GM23338 (cell line): ENCODE data around the gene XPR1. TPM values are rescaled to one million over a fixed set of nuclear protein-coding genes. Genes with fewer than 3 reads are reported as not detected.

Source experiments
- ATAC-seq: fragments of 200-7000 bp; cut with Tn5 transposase; 3 replicates; pipeline ENCODE4 v1.9.1; 2020
- DNase-seq: peaks from one replicate; pipeline ENCODE4 v3.0.0-alpha.2; 2015; ENCODE audit warnings: low spot score
- H2AFZ ChIP-seq: fragments of 200-600 bp; sonication (generic); 2 replicates; pipeline ENCODE4 v1.8.0; 2016; ENCODE audit warnings: antibody characterized with exemption, mild to moderate bottlenecking, moderate library complexity
- H3F3A ChIP-seq: fragments of 200-600 bp; sonication (generic); replicated peaks from 2 replicates; pipeline ENCODE4 v1.8.0; 2017; ENCODE audit warnings: antibody characterized with exemption, mixed run types, low read depth
- H3K27ac ChIP-seq: fragments of 200-600 bp; sonication (generic); 2 replicates; pipeline ENCODE4 v1.6.1; 2016; ENCODE audit warnings: low read depth
- H3K27me3 ChIP-seq: fragments of 200-600 bp; sonication (generic); 2 replicates; pipeline ENCODE4 v1.8.0; 2016; ENCODE audit warnings: mild to moderate bottlenecking, mixed run types, moderate library complexity; ENCODE audit not compliant: insufficient read depth
- H3K36me3 ChIP-seq: fragments of 200-600 bp; sonication (generic); 2 replicates; pipeline ENCODE4 v1.8.0; 2016; ENCODE audit warnings: mild to moderate bottlenecking; ENCODE audit not compliant: insufficient read depth
- H3K4me1 ChIP-seq: fragments of 200-600 bp; sonication (generic); 2 replicates; pipeline ENCODE4 v1.8.0; 2016; ENCODE audit warnings: mild to moderate bottlenecking, moderate library complexity; ENCODE audit not compliant: insufficient read depth
- H3K4me2 ChIP-seq: fragments of 200-600 bp; sonication (generic); 2 replicates; pipeline ENCODE4 v1.7.1; 2017; ENCODE audit warnings: mixed run types
- H3K4me3 ChIP-seq: fragments of 200-600 bp; sonication (generic); 2 replicates; pipeline ENCODE4 v1.6.1; 2016; ENCODE audit warnings: mixed run types
- H3K79me2 ChIP-seq: fragments of 200-600 bp; sonication (generic); replicated peaks from 2 replicates; pipeline ENCODE4 v1.8.0; 2017; ENCODE audit warnings: mild to moderate bottlenecking; ENCODE audit not compliant: insufficient read depth
- H3K9me2 ChIP-seq: fragments of 200-600 bp; sonication (generic); 2 replicates; pipeline ENCODE4 v1.8.0; 2017; ENCODE audit not compliant: insufficient read depth
- H4K20me1 ChIP-seq: fragments of 200-600 bp; sonication (generic); replicated peaks from 2 replicates; pipeline ENCODE4 v1.8.0; 2017; ENCODE audit warnings: mild to moderate bottlenecking; ENCODE audit not compliant: insufficient read depth
- H3K27ac Mint-ChIP-seq: 2 replicates; pipeline ENCODE4 v1.8.0; 2020; ENCODE audit warnings: inconsistent platforms, mild to moderate bottlenecking, moderate library complexity, mixed read lengths
- H3K27me3 Mint-ChIP-seq: 3 replicates; pipeline ENCODE4 v1.8.0; 2022; ENCODE audit warnings: low read depth, mild to moderate bottlenecking, moderate library complexity, mixed read lengths, inconsistent platforms; ENCODE audit not compliant: insufficient read depth, poor library complexity
- H3K36me3 Mint-ChIP-seq: 3 replicates; pipeline ENCODE4 v1.8.0; 2021; ENCODE audit warnings: low read depth, mild to moderate bottlenecking, inconsistent platforms, moderate library complexity, mixed read lengths
- H3K4me1 Mint-ChIP-seq: 3 replicates; pipeline ENCODE4 v1.8.0; 2020; ENCODE audit warnings: mild to moderate bottlenecking, inconsistent platforms, mixed read lengths
- H3K4me3 Mint-ChIP-seq: 3 replicates; pipeline ENCODE4 v1.8.0; 2021; ENCODE audit warnings: moderate library complexity, mild to moderate bottlenecking, inconsistent platforms, mixed read lengths
- H3K9me3 Mint-ChIP-seq: 3 replicates; pipeline ENCODE4 v1.8.0; 2020; ENCODE audit warnings: moderate library complexity, mild to moderate bottlenecking, inconsistent platforms, mixed read lengths
- CREB1 ChIP-seq: fragments of 250-450 bp; sonication (Bioruptor Pico); IDR thresholded peaks from 2 replicates; pipeline ENCODE4 v1.5.0; 2020; ENCODE audit warnings: low read depth, mild to moderate bottlenecking, moderate library complexity
- EZH2 ChIP-seq: fragments of 200-600 bp; sonication (generic); IDR thresholded peaks from one replicate; pipeline ENCODE4 v1.8.0; 2017; ENCODE audit warnings: antibody characterized with exemption, mild to moderate bottlenecking, low read depth; ENCODE audit not compliant: unreplicated experiment
- EZH2phosphoT487 ChIP-seq: fragments of 200-600 bp; sonication (generic); IDR thresholded peaks from one replicate; pipeline ENCODE4 v1.8.1; 2018; ENCODE audit warnings: antibody characterized with exemption; ENCODE audit not compliant: unreplicated experiment
- JUNB ChIP-seq: IDR thresholded peaks from one replicate; pipeline ENCODE4 v1.6.1; 2016; ENCODE audit warnings: antibody characterized with exemption; ENCODE audit not compliant: unreplicated experiment
- NANOG ChIP-seq: IDR thresholded peaks from 2 replicates; pipeline ENCODE4 v1.6.1; 2016; ENCODE audit warnings: antibody characterized with exemption, borderline replicate concordance
- POLR2AphosphoS5 ChIP-seq: IDR thresholded peaks from 2 replicates; pipeline ENCODE4 v1.6.1; 2016; ENCODE audit warnings: antibody characterized with exemption, low read depth
- STAT1 ChIP-seq: IDR thresholded peaks from one replicate; pipeline ENCODE4 v1.6.1; 2016; ENCODE audit warnings: antibody characterized with exemption; ENCODE audit not compliant: unreplicated experiment
- ZNF114 ChIP-seq: fragments of 250-450 bp; sonication (Bioruptor Pico); IDR thresholded peaks from 2 replicates; pipeline ENCODE4 v1.5.0; 2020; ENCODE audit warnings: mild to moderate bottlenecking, moderate library complexity
- ZNF331 ChIP-seq: fragments of 250-450 bp; sonication (Bioruptor Pico); IDR thresholded peaks from 2 replicates; pipeline ENCODE4 v1.5.0; 2020; ENCODE audit warnings: low read depth, mild to moderate bottlenecking, moderate library complexity
- polyA plus RNA-seq: library from polyadenylated mRNA; unstranded; fragments of >200 nt; fragmentation: Nextera tagmentation; extraction: Ambion mirVana; gene quantifications from 2 replicates; pipeline ENCODE4 v1.2.1, GENCODE V29; 2016
- total RNA-seq: library from RNA; depleted of rRNA; stranded (reverse); fragments of >200 nt; shearing (Covaris generic); gene quantifications from 2 replicates; pipeline ENCODE4 v1.2.3, GENCODE V29; 2014
- TF ChIP-seq, protein P1 (sequence below): fragments of 250-450 bp; sonication (Bioruptor Pico); IDR thresholded peaks from 2 replicates; pipeline ENCODE4 v1.5.0; 2020; ENCODE audit warnings: mild to moderate bottlenecking, moderate library complexity
- TF ChIP-seq, protein P2 (sequence below): IDR thresholded peaks from one replicate; pipeline ENCODE4 v1.6.1; 2018; ENCODE audit warnings: antibody characterized with exemption; ENCODE audit not compliant: unreplicated experiment
- TF ChIP-seq, protein P3 (sequence below): IDR thresholded peaks from 2 replicates; pipeline ENCODE4 v1.6.1; 2016; ENCODE audit warnings: antibody characterized with exemption
- TF ChIP-seq, protein P4 (sequence below), 2 experiments: fragments of 200-600 bp in 1 of 2; sonication (generic) in 1 of 2; conservative IDR thresholded peaks; 2 replicates each; pipeline versions ENCODE4 v1.5.1 to v1.6.1; 2016 to 2017; ENCODE audit warnings: antibody characterized with exemption in 2 of 2, low read depth in 2 of 2, mild to moderate bottlenecking in 2 of 2, moderate library complexity in 1 of 2

Gene XPR1
- total and polyA plus RNA-seq, 2 experiments from 2014 or later: 9.3 to 38.1 TPM

DNA sequence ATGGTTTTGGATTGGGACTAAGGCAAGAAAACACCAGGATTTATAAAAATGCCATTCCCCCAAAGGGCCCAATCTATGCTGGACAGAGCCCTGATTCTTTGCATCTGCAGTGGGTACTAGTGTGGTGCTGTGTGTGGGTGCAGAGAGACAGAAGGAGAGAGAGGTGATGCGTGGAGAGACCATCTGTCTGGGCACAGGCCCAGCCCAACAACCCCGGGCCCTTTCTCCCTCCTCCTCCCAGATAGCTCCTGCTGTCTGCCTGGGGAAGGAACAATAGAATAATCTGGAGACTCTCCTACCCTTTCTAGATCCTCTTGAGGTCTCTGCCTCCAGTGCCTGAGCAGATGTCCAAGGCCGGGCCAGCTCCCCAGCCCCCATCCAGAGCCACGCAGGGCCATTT lies 296.0 kb downstream of the XPR1 start:
- no peak for TF ChIP-seq STAT1
- TF ChIP-seq, protein P1, sequence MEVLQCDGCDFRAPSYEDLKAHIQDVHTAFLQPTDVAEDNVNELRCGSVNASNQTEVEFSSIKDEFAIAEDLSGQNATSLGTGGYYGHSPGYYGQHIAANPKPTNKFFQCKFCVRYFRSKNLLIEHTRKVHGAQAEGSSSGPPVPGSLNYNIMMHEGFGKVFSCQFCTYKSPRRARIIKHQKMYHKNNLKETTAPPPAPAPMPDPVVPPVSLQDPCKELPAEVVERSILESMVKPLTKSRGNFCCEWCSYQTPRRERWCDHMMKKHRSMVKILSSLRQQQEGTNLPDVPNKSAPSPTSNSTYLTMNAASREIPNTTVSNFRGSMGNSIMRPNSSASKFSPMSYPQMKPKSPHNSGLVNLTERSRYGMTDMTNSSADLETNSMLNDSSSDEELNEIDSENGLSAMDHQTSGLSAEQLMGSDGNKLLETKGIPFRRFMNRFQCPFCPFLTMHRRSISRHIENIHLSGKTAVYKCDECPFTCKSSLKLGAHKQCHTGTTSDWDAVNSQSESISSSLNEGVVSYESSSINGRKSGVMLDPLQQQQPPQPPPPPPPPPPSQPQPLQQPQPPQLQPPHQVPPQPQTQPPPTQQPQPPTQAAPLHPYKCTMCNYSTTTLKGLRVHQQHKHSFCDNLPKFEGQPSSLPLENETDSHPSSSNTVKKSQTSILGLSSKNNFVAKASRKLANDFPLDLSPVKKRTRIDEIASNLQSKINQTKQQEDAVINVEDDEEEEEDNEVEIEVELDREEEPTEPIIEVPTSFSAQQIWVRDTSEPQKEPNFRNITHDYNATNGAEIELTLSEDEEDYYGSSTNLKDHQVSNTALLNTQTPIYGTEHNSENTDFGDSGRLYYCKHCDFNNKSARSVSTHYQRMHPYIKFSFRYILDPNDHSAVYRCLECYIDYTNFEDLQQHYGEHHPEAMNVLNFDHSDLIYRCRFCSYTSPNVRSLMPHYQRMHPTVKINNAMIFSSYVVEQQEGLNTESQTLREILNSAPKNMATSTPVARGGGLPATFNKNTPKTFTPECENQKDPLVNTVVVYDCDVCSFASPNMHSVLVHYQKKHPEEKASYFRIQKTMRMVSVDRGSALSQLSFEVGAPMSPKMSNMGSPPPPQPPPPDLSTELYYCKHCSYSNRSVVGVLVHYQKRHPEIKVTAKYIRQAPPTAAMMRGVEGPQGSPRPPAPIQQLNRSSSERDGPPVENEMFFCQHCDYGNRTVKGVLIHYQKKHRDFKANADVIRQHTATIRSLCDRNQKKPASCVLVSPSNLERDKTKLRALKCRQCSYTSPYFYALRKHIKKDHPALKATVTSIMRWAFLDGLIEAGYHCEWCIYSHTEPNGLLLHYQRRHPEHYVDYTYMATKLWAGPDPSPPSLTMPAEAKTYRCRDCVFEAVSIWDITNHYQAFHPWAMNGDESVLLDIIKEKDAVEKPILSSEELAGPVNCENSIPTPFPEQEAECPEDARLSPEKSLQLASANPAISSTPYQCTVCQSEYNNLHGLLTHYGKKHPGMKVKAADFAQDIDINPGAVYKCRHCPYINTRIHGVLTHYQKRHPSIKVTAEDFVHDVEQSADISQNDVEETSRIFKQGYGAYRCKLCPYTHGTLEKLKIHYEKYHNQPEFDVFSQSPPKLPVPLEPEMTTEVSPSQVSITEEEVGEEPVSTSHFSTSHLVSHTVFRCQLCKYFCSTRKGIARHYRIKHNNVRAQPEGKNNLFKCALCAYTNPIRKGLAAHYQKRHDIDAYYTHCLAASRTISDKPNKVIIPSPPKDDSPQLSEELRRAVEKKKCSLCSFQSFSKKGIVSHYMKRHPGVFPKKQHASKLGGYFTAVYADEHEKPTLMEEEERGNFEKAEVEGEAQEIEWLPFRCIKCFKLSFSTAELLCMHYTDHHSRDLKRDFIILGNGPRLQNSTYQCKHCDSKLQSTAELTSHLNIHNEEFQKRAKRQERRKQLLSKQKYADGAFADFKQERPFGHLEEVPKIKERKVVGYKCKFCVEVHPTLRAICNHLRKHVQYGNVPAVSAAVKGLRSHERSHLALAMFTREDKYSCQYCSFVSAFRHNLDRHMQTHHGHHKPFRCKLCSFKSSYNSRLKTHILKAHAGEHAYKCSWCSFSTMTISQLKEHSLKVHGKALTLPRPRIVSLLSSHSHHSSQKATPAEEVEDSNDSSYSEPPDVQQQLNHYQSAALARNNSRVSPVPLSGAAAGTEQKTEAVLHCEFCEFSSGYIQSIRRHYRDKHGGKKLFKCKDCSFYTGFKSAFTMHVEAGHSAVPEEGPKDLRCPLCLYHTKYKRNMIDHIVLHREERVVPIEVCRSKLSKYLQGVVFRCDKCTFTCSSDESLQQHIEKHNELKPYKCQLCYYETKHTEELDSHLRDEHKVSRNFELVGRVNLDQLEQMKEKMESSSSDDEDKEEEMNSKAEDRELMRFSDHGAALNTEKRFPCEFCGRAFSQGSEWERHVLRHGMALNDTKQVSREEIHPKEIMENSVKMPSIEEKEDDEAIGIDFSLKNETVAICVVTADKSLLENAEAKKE (CRISPR knock-in tag): no peak
- TF ChIP-seq JUNB: no peak
- TF ChIP-seq, protein P2, sequence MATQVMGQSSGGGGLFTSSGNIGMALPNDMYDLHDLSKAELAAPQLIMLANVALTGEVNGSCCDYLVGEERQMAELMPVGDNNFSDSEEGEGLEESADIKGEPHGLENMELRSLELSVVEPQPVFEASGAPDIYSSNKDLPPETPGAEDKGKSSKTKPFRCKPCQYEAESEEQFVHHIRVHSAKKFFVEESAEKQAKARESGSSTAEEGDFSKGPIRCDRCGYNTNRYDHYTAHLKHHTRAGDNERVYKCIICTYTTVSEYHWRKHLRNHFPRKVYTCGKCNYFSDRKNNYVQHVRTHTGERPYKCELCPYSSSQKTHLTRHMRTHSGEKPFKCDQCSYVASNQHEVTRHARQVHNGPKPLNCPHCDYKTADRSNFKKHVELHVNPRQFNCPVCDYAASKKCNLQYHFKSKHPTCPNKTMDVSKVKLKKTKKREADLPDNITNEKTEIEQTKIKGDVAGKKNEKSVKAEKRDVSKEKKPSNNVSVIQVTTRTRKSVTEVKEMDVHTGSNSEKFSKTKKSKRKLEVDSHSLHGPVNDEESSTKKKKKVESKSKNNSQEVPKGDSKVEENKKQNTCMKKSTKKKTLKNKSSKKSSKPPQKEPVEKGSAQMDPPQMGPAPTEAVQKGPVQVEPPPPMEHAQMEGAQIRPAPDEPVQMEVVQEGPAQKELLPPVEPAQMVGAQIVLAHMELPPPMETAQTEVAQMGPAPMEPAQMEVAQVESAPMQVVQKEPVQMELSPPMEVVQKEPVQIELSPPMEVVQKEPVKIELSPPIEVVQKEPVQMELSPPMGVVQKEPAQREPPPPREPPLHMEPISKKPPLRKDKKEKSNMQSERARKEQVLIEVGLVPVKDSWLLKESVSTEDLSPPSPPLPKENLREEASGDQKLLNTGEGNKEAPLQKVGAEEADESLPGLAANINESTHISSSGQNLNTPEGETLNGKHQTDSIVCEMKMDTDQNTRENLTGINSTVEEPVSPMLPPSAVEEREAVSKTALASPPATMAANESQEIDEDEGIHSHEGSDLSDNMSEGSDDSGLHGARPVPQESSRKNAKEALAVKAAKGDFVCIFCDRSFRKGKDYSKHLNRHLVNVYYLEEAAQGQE: no peak
- TF ChIP-seq NANOG: no peak
- TF ChIP-seq ZNF114 (CRISPR knock-in tag): no peak
- TF ChIP-seq EZH2: no peak
- TF ChIP-seq EZH2phosphoT487: no peak
- TF ChIP-seq, protein P3, sequence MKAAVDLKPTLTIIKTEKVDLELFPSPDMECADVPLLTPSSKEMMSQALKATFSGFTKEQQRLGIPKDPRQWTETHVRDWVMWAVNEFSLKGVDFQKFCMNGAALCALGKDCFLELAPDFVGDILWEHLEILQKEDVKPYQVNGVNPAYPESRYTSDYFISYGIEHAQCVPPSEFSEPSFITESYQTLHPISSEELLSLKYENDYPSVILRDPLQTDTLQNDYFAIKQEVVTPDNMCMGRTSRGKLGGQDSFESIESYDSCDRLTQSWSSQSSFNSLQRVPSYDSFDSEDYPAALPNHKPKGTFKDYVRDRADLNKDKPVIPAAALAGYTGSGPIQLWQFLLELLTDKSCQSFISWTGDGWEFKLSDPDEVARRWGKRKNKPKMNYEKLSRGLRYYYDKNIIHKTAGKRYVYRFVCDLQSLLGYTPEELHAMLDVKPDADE: no peak
- TF ChIP-seq ZNF331 (CRISPR knock-in tag): no peak
- no peak for TF ChIP-seq POLR2AphosphoS5
- TF ChIP-seq, protein P4, sequence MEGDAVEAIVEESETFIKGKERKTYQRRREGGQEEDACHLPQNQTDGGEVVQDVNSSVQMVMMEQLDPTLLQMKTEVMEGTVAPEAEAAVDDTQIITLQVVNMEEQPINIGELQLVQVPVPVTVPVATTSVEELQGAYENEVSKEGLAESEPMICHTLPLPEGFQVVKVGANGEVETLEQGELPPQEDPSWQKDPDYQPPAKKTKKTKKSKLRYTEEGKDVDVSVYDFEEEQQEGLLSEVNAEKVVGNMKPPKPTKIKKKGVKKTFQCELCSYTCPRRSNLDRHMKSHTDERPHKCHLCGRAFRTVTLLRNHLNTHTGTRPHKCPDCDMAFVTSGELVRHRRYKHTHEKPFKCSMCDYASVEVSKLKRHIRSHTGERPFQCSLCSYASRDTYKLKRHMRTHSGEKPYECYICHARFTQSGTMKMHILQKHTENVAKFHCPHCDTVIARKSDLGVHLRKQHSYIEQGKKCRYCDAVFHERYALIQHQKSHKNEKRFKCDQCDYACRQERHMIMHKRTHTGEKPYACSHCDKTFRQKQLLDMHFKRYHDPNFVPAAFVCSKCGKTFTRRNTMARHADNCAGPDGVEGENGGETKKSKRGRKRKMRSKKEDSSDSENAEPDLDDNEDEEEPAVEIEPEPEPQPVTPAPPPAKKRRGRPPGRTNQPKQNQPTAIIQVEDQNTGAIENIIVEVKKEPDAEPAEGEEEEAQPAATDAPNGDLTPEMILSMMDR (conservative IDR thresholded peaks at IDR 0.05; ENCODE audit: low read depth in 2 of 2): no peak
- TF ChIP-seq CREB1: no peak
- peaks cover 29% of the 10 kb centered on the region for H3K4me1 ChIP-seq
- no peaks in the 10 kb centered on the region for H3K36me3 Mint-ChIP-seq
- H3K4me3 Mint-ChIP-seq: no peak overlapping the region
- H3K27me3 ChIP-seq: no peaks in the 10 kb centered on the region
- H3K4me3 ChIP-seq: no peak overlapping the region
- no peaks in the 10 kb centered on the region for H3K79me2 ChIP-seq
- ATAC-seq (peak; percentile 3; the same call in 2 of the 3 replicates), DNase-seq (no peak)
- no peak overlapping the region for H3K27ac ChIP-seq
- no peak overlapping the region for H2AFZ ChIP-seq
- no peaks in the 10 kb centered on the region for H3K36me3 ChIP-seq
- H3K9me3 Mint-ChIP-seq: no peaks in the 10 kb centered on the region; the same call in 2 of the 3 replicates
- H3K9me2 ChIP-seq: peaks cover 6% of the 10 kb centered on the region; the same call in 1 of the 2 replicates
- no peak overlapping the region for H3K4me2 ChIP-seq
- no peak overlapping the region for H3K27ac Mint-ChIP-seq
- H3K4me1 Mint-ChIP-seq: peaks cover 55% of the 10 kb centered on the region
- no peaks in the 10 kb centered on the region for H4K20me1 ChIP-seq
- H3F3A ChIP-seq: no peaks in the 10 kb centered on the region
- H3K27me3 Mint-ChIP-seq: peaks cover 7% of the 10 kb centered on the region
